ENCODE results near the gene CFAP299.

CFAP299 gene

GRCh38 chr4:80459918-80460473 lies 124.5 kb downstream of the CFAP299 start:
- H3K27ac ChIP-seq (ENCODE audit: low read depth, low read length), result no peak overlapping the region
- peaks cover 11% of the 10 kb centered on the region for H3K4me1 ChIP-seq (ENCODE audit: control insufficient read depth, low read length)
- H3K9me3 ChIP-seq (ENCODE audit: control insufficient read depth, insufficient read depth, low read length), result peaks cover 7% of the 10 kb centered on the region; the same call in 1 of the 2 replicates
- H3K4me2 ChIP-seq (ENCODE audit: low read length), result no peak overlapping the region
- H4K20me1 ChIP-seq (ENCODE audit: control insufficient read depth, insufficient read depth, low read depth, low read length), result no peaks in the 10 kb centered on the region
- H3F3A ChIP-seq (ENCODE audit: control insufficient read depth, insufficient read depth), result no peaks in the 10 kb centered on the region
- H3K27me3 ChIP-seq (ENCODE audit: control insufficient read depth, low read length), result no peaks in the 10 kb centered on the region
- no peaks in the 10 kb centered on the region for H3K79me2 ChIP-seq (ENCODE audit: control insufficient read depth, low read length)
- no peaks in the 10 kb centered on the region for H3K36me3 ChIP-seq (ENCODE audit: control insufficient read depth, low read length)
- no peak overlapping the region for H3K4me3 ChIP-seq (ENCODE audit: low read length)
- H3K9me2 ChIP-seq (replicated peaks; ENCODE audit: control insufficient read depth, low read length), result no peaks in the 10 kb centered on the region
- no peak for TF ChIP-seq EZH2phosphoT487 (IDR thresholded peaks at IDR 0.05; ENCODE audit: borderline replicate concordance, low read length)
- no peak for TF ChIP-seq CTCF (IDR thresholded peaks at IDR 0.05; ENCODE audit: low read depth, low read length, poor library complexity, severe bottlenecking)

GRCh38 chr4:80461412-80461811 lies 125.9 kb downstream of the CFAP299 start:
- Histone ChIP-seq H3K4me2 (ENCODE audit: low read length) (no peak overlapping the region), H3K79me2 (ENCODE audit: control insufficient read depth, low read length) (no peaks in the 10 kb centered on the region), H3K4me1 (ENCODE audit: control insufficient read depth, low read length) (peaks cover 11% of the 10 kb centered on the region), H3K9me3 (ENCODE audit: control insufficient read depth, insufficient read depth, low read length) (peaks cover 7% of the 10 kb centered on the region; the same call in 1 of the 2 replicates), H3K9me2 (replicated peaks; ENCODE audit: control insufficient read depth, low read length) (no peaks in the 10 kb centered on the region), H3K36me3 (ENCODE audit: control insufficient read depth, low read length) (no peaks in the 10 kb centered on the region), H3F3A (ENCODE audit: control insufficient read depth, insufficient read depth) (no peaks in the 10 kb centered on the region), H3K27ac (ENCODE audit: low read depth, low read length) (no peak overlapping the region), H3K27me3 (ENCODE audit: control insufficient read depth, low read length) (no peaks in the 10 kb centered on the region), H3K4me3 (ENCODE audit: low read length) (no peak overlapping the region), H4K20me1 (ENCODE audit: control insufficient read depth, insufficient read depth, low read depth, low read length) (no peaks in the 10 kb centered on the region)
- TF ChIP-seq EZH2phosphoT487 (IDR thresholded peaks at IDR 0.05; ENCODE audit: borderline replicate concordance, low read length) (no peak), CTCF (IDR thresholded peaks at IDR 0.05; ENCODE audit: low read depth, low read length, poor library complexity, severe bottlenecking) (no peak)

- H3K9me2 ChIP-seq (replicated peaks; ENCODE audit: control insufficient read depth, low read length), result no peaks in the 10 kb centered on the region
- H3K36me3 ChIP-seq (ENCODE audit: control insufficient read depth, low read length), result no peaks in the 10 kb centered on the region
- peaks cover 14% of the 10 kb centered on the region for H3K4me1 ChIP-seq (ENCODE audit: control insufficient read depth, low read length)
- H3F3A ChIP-seq (ENCODE audit: control insufficient read depth, insufficient read depth), result no peaks in the 10 kb centered on the region
- H3K4me2 ChIP-seq (ENCODE audit: low read length), result peak overlapping the region; percentile 18; the same call in 1 of the 2 replicates
- no peak overlapping the region for H3K4me3 ChIP-seq (ENCODE audit: low read length)
- TF ChIP-seq EZH2phosphoT487 (IDR thresholded peaks at IDR 0.05; ENCODE audit: borderline replicate concordance, low read length) (no peak), CTCF (IDR thresholded peaks at IDR 0.05; ENCODE audit: low read depth, low read length, poor library complexity, severe bottlenecking) (no peak)
- no peaks in the 10 kb centered on the region for H3K79me2 ChIP-seq (ENCODE audit: control insufficient read depth, low read length)
- peaks cover 7% of the 10 kb centered on the region; the same call in 1 of the 2 replicates for H3K9me3 ChIP-seq (ENCODE audit: control insufficient read depth, insufficient read depth, low read length)
- no peaks in the 10 kb centered on the region for H3K27me3 ChIP-seq (ENCODE audit: control insufficient read depth, low read length)
- H3K27ac ChIP-seq (ENCODE audit: low read depth, low read length), result no peak overlapping the region
- H4K20me1 ChIP-seq (ENCODE audit: control insufficient read depth, insufficient read depth, low read depth, low read length), result no peaks in the 10 kb centered on the region
These were observed 127.1 kb downstream of the CFAP299 start for GRCh38 chr4:80462621-80463091.

Measured in DOHH2 (cell line).